ENCODE measurements around the gene PEDS1.
A peak's percentile ranks its signal among the peaks of the same experiment; 100 is the strongest.
"Not testable (repeated sequence)": the region's sequence is repeated elsewhere in the genome, so short reads cannot be mapped to it uniquely, and the experiment has no call there.

The PEDS1 gene

GRCh38 chr20:50153500-50154377 is at the start of gene PEDS1:
PEDS1 (minus strand) TSS chr20:50153723; CDS start chr20:50153637, 86 bp downstream.
- TF ChIP-seq ZFX (IDR thresholded peaks at IDR 0.05) = peak; percentile 84; the same call in 1 of the 2 replicates
- no peak for TF ChIP-seq CTCF (conservative IDR thresholded peaks at IDR 0.05)

GRCh38 chr20:50202677-50203076 is 49.2 kb upstream of the PEDS1 start:
- TF ChIP-seq ZFX (IDR thresholded peaks at IDR 0.05) (no peak), CTCF (conservative IDR thresholded peaks at IDR 0.05) (no peak)
- no peak overlapping the region for H3K27ac ChIP-seq

More at GRCh38 chr20:50153500-50154377, at the start of gene PEDS1:
- H3K27ac ChIP-seq = peak within 1 kb of the TSS; percentile 80

- not testable (repeated sequence) for H3K27ac ChIP-seq
These were observed 48.2 kb upstream of the PEDS1 start for GRCh38 chr20:50201710-50202109.

- no peak overlapping the region for H3K27ac ChIP-seq
- TF ChIP-seq ZFX (IDR thresholded peaks at IDR 0.05) (no peak), CTCF (conservative IDR thresholded peaks at IDR 0.05) (no peak)
These were observed 47.1 kb upstream of the PEDS1 start for GRCh38 chr20:50200482-50201104.

- H3K27ac ChIP-seq = no peak overlapping the region
These were observed 46.2 kb upstream of the PEDS1 start for GRCh38 chr20:50199703-50200102.

GRCh38 chr20:50198716-50199115 is 45.2 kb upstream of the PEDS1 start:
- H3K27ac ChIP-seq = no peak overlapping the region
- no peak for TF ChIP-seq CTCF (conservative IDR thresholded peaks at IDR 0.05)
- TF ChIP-seq ZFX (IDR thresholded peaks at IDR 0.05) = no peak

More at GRCh38 chr20:50199703-50200102, 46.2 kb upstream of the PEDS1 start:
- TF ChIP-seq CTCF (conservative IDR thresholded peaks at IDR 0.05) (no peak), ZFX (IDR thresholded peaks at IDR 0.05) (no peak)

- TF ChIP-seq CTCF (conservative IDR thresholded peaks at IDR 0.05) = no peak
- TF ChIP-seq ZFX (IDR thresholded peaks at IDR 0.05) = no peak
These were observed 44.7 kb upstream of the PEDS1 start for GRCh38 chr20:50198180-50198666.

More at GRCh38 chr20:50198180-50198666, 44.7 kb upstream of the PEDS1 start:
- no peak overlapping the region for H3K27ac ChIP-seq

Measured in C4-2B (cell line).